Stomach smooth muscle (tissue), 2 donors: ENCODE results near the gene UBTF.

Experiments
- H3K27ac ChIP-seq: one replicate; pipeline ENCODE4 v1.7.0; 2013; ENCODE audit warnings: mild to moderate bottlenecking, low read length, inconsistent platforms
- H3K27me3 ChIP-seq, 2 donors: one replicate each; pipeline ENCODE4 v1.7.0; 2013; ENCODE audit warnings: low read length in 2 of 2; ENCODE audit not compliant: insufficient read depth in 2 of 2, control insufficient read depth in 1 of 2
- H3K36me3 ChIP-seq, 2 donors: one replicate each; pipeline ENCODE4 v1.7.0; 2013; ENCODE audit warnings: low read length in 2 of 2; ENCODE audit not compliant: control insufficient read depth in 2 of 2, insufficient read depth in 2 of 2
- H3K4me1 ChIP-seq: one replicate; pipeline ENCODE4 v1.7.0; 2013; ENCODE audit warnings: low read length; ENCODE audit not compliant: control insufficient read depth, insufficient read depth
- H3K4me3 ChIP-seq, 2 donors: one replicate each; pipeline ENCODE4 v1.7.0; 2013; ENCODE audit warnings: low read length in 2 of 2
- H3K9ac ChIP-seq, 2 donors: one replicate each; pipeline ENCODE4 v1.7.0; 2013; ENCODE audit warnings: low read length in 2 of 2, mild to moderate bottlenecking in 1 of 2
- H3K9me3 ChIP-seq, 2 donors: one replicate each; pipeline ENCODE4 v1.7.0; 2013; ENCODE audit warnings: low read length in 2 of 2; ENCODE audit not compliant: control insufficient read depth in 2 of 2
- donor health status: healthy.
- donor health status: Pancreatic carcinoma.

Gene UBTF

GRCh38 chr17:44221084-44221861 lies 1.8 kb upstream of the UBTF start:
- peaks cover 45% of the 10 kb centered on the region for H3K4me1 ChIP-seq
- peak overlapping the region; percentile 81 to 82 for H3K9ac ChIP-seq
- H3K4me3 ChIP-seq = peak overlapping the region; percentile 85 to 87
- no peaks in the 10 kb centered on the region for H3K27me3 ChIP-seq
- H3K9me3 ChIP-seq = no peaks in the 10 kb centered on the region
- H3K36me3 ChIP-seq = peaks cover 2 to 10% of the 10 kb centered on the region in 2 donors
- peak overlapping the region; percentile 92 for H3K27ac ChIP-seq

DNA sequence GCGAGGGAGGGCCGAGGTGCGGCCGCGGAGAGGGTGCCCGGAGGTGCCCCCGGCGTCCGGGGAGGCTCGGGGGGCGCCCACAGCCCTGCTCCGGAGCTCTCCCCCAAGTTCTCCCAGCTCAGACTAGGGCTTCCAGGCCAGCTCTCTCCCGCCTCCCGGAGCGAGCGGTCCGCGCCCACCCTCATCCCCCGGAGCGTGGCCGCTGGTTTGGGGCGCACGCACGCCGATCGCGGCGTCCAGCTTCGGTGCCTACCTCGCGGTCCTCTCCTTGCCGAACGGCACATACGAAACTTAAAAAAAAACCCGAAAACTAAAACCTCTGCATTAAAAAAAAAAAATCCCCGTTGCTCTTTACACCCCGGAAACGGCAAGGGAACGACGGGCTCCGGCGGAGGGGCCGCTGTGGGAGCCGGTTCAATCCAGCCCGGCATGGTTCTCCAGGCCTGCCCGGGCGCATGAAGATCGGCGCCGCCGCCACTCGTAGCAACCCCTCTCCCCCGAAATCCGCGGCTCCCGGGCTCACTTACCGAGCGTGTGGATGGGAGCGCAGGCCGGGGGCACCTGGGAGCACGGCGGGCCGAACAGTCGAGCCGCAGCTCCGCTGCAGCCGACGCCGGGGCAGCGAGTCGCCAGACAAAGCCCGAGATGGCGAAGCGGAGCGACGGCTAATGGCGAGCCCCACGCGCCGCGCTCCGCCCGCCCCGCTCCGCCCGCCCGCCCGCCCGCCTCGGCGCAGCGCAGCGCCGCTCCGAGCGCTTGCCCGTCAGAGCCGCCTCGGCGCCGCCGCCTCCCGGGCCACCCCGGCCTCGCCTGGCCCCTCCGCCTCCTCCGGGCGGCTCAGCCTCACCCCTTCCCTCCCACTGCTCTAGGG lies 973 bp upstream of the UBTF start:
- H3K4me3 ChIP-seq = peak overlapping the region; percentile 63 to 85
- H3K27ac ChIP-seq = peak overlapping the region; percentile 93
- H3K9ac ChIP-seq = peak overlapping the region; percentile 74 to 90
- peaks cover 48% of the 10 kb centered on the region for H3K4me1 ChIP-seq
- H3K9me3 ChIP-seq = no peaks in the 10 kb centered on the region
- H3K36me3 ChIP-seq = peaks cover 11 to 18% of the 10 kb centered on the region in 2 donors
- H3K27me3 ChIP-seq = no peaks in the 10 kb centered on the region

DNA sequence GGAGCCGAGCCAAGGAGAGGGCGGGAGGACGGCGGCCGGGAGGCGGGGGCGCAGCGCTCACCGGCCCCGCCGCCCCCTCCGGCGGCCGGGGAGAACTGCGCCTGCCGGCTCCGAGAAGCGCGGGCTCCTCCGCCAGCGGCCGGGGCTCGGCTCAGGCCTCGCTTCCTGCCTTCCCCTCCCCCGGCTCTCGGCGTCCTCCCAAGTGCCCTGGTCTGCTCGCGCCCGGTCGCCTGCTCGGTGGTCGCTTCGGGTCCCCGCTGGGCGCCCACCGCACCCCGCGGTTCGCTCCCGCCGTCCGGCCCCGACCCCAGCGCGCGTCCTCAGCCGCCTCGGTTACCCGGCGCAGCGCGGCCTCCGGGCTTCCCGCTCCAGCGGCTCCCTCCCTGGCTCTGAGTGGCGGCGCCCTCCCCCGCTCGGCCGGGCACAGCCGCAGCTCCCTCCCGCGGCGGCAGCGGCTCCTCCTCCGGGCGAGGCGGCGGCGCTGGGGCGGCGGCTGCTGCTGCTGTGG lies 313 bp downstream of the UBTF start:
- H3K9me3 ChIP-seq = no peaks in the 10 kb centered on the region
- H3K4me1 ChIP-seq = peaks cover 48% of the 10 kb centered on the region
- H3K27me3 ChIP-seq = no peaks in the 10 kb centered on the region
- peak overlapping the region; percentile 58 to 78 for H3K4me3 ChIP-seq
- H3K36me3 ChIP-seq = peaks cover 24 to 31% of the 10 kb centered on the region in 2 donors
- H3K27ac ChIP-seq = peak overlapping the region; percentile 60
- H3K9ac ChIP-seq = peak overlapping the region; percentile 71

- Histone ChIP-seq H3K9ac (peak overlapping the region; percentile 60 to 69), H3K4me1 (peaks cover 44% of the 10 kb centered on the region)
Observed at GRCh38 chr17:44218344-44219107, 949 bp downstream of the UBTF start.

GRCh38 chr17:44217738-44218343 lies 1.6 kb downstream of the UBTF start:
- H3K4me3 ChIP-seq = peak overlapping the region; percentile 78
- peak overlapping the region; percentile 60 to 69 for H3K9ac ChIP-seq
- H3K9me3 ChIP-seq = no peaks in the 10 kb centered on the region

More at GRCh38 chr17:44218344-44219107, 949 bp downstream of the UBTF start:
- H3K4me3 ChIP-seq = peak overlapping the region; percentile 78
- peaks cover 30 to 36% of the 10 kb centered on the region in 2 donors for H3K36me3 ChIP-seq
- H3K9me3 ChIP-seq = no peaks in the 10 kb centered on the region
- peak overlapping the region; percentile 69 for H3K27ac ChIP-seq
- no peaks in the 10 kb centered on the region for H3K27me3 ChIP-seq

GRCh38 chr17:44216694-44217093 lies 2.8 kb downstream of the UBTF start:
- no peaks in the 10 kb centered on the region for H3K9me3 ChIP-seq
- H3K27ac ChIP-seq = no peak overlapping the region

More at GRCh38 chr17:44217738-44218343, 1.6 kb downstream of the UBTF start:
- H3K36me3 ChIP-seq = peaks cover 33 to 40% of the 10 kb centered on the region in 2 donors
- peak overlapping the region; percentile 69 for H3K27ac ChIP-seq
- peaks cover 37% of the 10 kb centered on the region for H3K4me1 ChIP-seq
- no peaks in the 10 kb centered on the region for H3K27me3 ChIP-seq

DNA sequence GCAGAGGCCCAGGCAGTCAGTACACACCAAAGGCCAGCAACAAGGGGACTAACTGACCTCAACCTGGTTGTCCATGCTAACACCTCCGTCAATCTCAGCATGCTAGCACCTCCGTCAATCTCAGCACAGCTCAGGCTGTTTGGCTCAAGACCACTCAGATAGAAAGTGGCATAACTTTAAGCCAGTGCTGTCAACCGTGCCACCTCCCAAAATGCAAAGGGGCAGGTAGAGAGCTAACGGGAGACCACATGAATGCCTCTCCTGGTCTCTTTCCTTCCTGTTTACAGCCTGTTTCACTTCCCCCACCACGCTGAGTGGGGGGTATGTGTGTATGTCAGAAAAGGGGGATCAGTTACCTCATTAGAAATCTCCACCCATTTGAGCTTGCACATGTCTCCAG lies 3.3 kb downstream of the UBTF start:
- no peak overlapping the region for H3K4me3 ChIP-seq
- H3K4me1 ChIP-seq = peaks cover 24% of the 10 kb centered on the region
- no peak overlapping the region for H3K9ac ChIP-seq
- H3K9me3 ChIP-seq = no peaks in the 10 kb centered on the region
- no peaks in the 10 kb centered on the region for H3K27me3 ChIP-seq
- peaks cover 39 to 45% of the 10 kb centered on the region in 2 donors for H3K36me3 ChIP-seq
- peak overlapping the region; percentile 24 for H3K27ac ChIP-seq

More at GRCh38 chr17:44216694-44217093, 2.8 kb downstream of the UBTF start:
- Histone ChIP-seq H3K4me1 (peaks cover 26% of the 10 kb centered on the region), H3K36me3 (peaks cover 34 to 40% of the 10 kb centered on the region in 2 donors), H3K27me3 (no peaks in the 10 kb centered on the region), H3K4me3 (peak overlapping the region in 1 of 2 donors; percentile 22), H3K9ac (peak overlapping the region in 1 of 2 donors; percentile 36)

- H3K36me3 ChIP-seq = peaks cover 40 to 45% of the 10 kb centered on the region in 2 donors
- H3K27me3 ChIP-seq = no peaks in the 10 kb centered on the region
- no peak overlapping the region for H3K27ac ChIP-seq
- peaks cover 36% of the 10 kb centered on the region for H3K4me1 ChIP-seq
- H3K9ac ChIP-seq = no peak overlapping the region
- no peak overlapping the region for H3K4me3 ChIP-seq
- H3K9me3 ChIP-seq = no peaks in the 10 kb centered on the region
Observed at GRCh38 chr17:44214896-44215295, 4.6 kb downstream of the UBTF start.

GRCh38 chr17:44214230-44214494 lies 5.3 kb downstream of the UBTF start:
- H3K27ac ChIP-seq = no peak overlapping the region
- H3K27me3 ChIP-seq = no peaks in the 10 kb centered on the region
- H3K9me3 ChIP-seq = no peaks in the 10 kb centered on the region
- H3K4me3 ChIP-seq = no peak overlapping the region
- no peak overlapping the region for H3K9ac ChIP-seq
- peaks cover 48 to 51% of the 10 kb centered on the region in 2 donors for H3K36me3 ChIP-seq
- peaks cover 39% of the 10 kb centered on the region for H3K4me1 ChIP-seq
